GM04503 (cell line): ENCODE measurements around the gene SH2D2A.

Experiments used
- DNase-seq: peaks from one replicate; pipeline ENCODE4 v3.0.0-alpha.2; 2012; ENCODE audit warnings: low read depth

SH2D2A gene

DNA sequence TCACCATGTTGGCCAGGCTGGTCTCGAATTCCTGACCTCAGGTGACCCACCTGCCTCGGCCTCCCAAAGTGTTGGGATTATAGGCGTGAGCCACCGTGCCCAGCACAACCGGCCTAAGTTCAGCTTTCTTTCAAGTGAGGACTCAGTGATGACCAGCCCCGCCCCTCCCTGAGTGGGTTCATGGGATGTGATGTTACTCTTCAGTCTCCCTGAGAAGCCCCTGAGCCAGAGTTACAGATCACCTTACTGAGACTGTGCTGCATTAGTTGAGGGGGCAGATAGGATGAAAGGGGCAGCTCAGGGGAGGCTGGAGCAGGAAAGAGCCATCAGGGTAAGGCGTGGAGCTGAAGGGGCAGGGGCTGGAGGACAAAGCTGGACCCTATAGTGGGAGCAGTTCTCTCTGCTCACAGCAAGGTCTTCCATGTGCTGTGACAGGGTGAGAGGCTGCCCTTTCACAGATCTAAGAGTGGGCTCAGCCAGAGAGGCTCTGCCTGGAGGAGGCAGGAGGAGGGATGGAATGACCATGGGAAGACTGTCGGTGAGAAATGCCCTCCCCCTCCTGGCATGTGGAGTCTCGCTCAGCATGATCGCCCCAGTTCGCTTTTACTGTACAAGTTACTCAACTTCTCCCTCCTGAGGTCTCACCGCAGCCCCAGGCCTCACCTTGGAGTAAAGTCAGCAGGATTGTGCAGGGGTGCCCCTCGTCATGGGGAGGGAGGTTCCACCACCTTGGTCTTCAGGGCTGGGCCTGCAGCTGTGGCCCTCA, 13.4 kb downstream of the SH2D2A start:
- no peak for DNase-seq

DNA sequence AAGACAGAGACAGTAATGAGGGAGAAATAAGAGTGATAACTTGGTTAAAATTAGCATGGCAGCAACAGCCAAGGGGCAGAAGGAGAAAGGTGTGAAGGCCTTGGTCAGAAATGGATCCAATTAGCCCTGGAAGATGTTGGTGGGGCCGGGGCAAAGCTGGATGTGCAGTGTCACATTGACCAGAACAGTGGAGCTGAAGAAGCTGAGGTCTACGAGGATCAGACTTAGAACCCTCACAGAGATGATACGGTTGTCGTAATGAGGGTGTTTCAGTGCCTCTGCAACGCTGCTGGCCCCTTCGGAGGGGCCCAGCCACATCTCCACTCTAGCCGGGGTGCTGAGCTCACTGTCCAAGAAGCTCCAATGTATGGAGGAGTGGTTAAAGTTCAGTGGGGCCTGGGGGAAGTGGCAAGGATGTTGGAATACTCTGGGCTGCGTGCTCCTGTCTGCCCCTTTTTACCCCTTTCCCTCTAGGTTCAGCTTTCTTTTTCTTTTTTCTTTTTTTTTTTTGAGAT, 14.2 kb downstream of the SH2D2A start:
- DNase-seq, result no peak

DNA sequence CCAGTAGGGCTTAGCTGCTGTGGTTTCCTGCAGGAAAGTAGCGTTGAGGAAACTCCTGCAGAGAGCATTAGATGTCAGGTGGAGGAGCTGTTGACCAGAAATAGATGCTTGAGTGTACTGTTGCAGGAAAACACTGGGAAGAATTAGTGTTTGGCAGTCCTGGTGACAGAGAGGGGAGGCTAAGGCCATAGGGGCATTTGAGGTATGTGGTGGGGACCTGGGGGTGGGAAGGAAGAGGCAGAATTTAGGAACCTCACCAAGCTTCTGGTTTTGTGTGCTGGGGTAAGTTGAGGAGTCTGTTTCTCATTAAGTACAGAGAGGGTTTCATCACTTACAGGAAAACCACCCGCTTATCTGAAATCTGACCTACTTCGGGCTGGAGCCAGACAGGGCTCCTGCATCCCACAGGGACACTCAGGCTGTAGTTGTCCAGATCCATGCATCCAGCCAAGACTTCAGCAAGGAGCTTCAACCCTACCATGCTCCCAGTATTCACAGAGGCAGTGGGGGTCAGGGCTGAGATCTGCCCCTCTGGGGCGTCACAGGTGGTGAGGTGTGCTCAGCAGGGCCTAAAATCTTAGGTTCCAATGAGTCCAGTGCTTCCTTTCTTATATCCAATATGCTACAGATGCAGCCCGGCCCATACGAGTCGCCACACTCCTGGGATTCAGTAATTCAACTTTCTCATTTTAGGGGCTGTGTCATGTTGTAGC, 15.1 kb downstream of the SH2D2A start:
- DNase-seq, result peak; percentile 82

GRCh38 chr1:156797212-156797871, 19.3 kb downstream of the SH2D2A start:
- DNase-seq, result no peak

DNA sequence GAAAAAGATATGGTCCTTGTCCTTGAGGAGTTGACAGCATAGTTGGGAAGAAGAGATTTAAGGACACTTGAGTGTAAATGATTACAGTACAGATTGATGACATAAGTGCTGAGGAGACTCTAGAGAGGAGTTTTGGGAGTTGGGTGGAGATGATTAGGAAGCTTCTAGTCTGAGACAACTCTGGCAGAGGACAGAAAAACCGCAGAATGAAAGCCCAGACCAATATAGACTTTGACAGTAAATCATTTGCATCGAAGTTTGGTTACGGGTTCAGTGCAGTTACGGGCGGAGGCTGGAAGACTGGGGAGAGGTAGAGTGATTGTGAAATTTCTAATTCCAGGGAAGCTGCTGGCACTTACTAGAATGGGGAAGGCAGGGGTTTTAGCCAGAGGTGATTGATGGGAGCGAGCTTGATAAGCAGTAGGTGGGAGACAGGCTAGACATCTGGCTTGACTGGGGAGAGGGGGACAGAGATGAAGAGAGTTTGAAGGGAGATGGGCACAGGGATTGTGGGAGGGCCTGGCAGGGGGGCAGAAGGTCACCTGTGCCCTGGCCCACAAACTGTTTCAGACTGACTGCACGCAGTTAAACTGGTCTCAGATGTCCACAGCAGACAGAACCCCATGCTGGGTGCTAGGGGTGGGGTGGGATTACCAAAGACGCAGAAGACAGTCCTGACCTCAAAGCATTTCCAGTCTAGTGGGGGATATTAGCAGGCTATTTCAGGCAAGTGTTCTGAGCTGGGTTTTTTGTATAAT, 20.1 kb downstream of the SH2D2A start:
- no peak for DNase-seq

DNA sequence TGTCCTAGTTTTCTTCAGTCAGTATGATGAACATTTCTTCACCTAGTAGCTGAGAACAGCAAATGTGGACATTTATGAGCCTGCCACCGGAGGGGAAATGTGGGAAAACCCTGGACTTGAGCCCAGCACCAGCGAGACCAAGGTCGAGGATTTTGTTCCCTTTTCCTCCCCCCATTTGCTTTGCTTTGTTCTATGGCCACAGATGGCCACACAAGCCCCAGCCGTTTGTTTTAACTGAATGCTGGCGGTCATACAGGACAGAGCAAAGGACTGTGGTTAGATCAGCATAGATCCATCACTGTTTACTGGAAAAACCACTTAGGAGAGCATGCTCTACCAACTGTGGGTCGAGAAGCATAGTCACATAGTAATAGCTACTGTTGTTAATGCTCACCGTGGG, 20.9 kb downstream of the SH2D2A start:
- no peak for DNase-seq

- no peak for DNase-seq
Observed at GRCh38 chr1:156795374-156795733, 21.3 kb downstream of the SH2D2A start.

GRCh38 chr1:156794506-156795373, 21.9 kb downstream of the SH2D2A start:
- no peak for DNase-seq

DNA sequence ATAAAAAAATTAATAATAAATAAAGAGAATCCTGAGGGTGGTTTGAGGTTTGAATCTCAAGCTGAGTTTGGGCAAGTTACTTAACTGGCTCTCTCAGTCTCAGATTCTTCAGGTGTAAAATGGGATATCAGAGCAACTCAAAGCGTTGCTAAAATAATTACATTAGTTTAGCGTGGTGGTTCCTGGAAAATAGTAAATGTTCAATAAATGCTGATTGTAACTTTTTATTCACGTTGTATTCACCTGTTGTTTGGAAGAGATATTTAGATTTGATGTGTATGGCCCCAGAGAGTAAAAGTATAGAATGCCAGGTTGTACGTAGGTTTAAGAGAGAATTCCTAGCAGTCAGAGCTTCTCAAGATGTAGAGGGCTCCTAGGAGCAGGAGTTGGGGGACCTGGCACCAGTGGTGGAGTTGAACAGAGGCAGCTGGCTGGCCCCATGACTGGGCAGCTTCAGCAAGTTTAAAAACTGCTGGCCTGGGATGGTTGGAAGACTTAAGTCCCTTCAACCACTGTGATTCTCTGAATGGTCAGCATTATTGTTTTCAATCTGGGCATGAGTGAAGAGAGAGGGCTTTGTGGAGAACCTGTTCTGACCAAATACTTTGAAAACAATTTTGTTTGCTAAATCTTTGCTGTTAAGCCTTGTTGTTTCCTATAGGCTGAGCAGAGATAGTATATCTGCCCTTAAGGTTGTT, 26.9 kb downstream of the SH2D2A start:
- no peak for DNase-seq

GRCh38 chr1:156788136-156788535, 28.5 kb downstream of the SH2D2A start:
- no peak for DNase-seq

DNA sequence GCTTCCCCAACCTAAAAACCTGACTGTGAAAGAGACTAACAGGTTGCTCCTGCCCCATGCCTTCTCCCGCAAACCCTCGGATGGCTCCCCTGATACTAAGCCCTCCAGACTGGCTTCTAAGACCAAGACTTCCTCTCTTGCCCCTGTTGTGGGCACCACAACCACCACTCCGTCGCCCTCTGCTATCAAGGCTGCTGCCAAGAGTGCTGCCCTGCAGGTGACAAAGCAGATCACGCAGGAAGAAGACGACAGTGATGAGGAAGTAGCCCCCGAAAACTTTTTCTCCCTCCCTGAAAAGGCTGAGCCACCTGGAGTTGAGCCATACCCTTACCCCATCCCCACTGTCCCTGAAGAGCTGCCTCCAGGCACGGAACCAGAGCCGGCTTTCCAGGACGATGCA, 30.0 kb downstream of the SH2D2A start:
- DNase-seq, result no peak

- DNase-seq, result no peak
Observed at GRCh38 chr1:156785458-156785857, 31.2 kb downstream of the SH2D2A start.

GRCh38 chr1:156781585-156782186, 35.0 kb downstream of the SH2D2A start:
- DNase-seq, result peak; percentile 64

DNA sequence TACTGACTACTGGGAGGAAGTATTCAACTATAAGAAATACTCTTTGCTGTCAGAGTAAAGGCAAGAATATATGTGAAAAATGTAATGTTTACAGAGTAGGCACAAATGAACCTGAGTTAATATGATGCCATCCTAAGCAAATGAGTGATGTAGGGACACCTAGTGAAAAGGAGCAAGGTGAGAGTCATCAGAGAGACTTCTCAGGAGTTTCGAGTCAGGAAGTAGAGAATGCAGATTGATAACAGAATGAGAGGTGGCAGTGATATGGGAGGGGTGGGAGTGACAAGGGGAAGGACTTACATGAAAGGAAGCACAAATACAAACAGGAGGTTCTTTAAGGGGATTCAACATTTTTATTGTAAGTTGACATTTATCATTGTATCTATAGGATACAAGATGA, 39.1 kb downstream of the SH2D2A start:
- DNase-seq, result no peak

DNA sequence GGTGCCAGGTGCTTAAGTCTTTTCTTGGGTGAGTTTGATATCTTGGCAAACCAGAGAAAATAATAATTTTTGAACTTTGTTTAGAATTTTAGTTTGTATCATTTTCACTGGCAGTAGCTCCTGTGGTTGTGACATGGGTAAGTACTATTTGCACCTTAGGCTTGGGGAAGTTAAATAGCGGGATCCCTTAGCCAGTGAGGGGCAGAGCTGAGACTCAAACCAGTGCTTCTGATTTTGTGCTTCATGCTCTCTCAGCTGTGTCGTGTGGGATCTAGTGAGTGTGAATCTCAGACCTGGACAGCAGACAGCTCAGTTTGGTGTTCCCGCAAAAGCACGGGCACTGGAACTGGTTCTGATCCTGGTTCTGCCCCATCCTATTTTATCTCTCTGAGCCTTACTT, 39.7 kb downstream of the SH2D2A start:
- no peak for DNase-seq

DNA sequence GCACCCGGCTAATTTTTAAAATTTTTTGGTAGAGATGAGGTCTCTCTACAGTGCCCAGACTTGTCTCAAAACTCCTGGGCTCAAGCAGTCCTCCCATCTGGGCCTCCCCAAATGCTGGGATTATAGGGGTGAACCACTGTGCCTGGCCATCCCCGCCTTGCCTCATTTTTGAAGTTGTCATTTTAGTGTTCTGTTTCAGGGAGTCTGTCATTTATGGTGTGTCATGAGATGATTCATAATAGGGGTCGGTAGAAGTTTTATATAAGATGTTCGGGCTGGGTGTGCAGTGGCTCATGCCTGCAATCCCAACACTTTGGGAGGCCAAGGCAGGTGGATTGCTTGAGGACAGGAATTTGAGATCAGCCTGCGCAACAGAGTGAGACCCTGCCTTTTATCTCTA, 40.8 kb downstream of the SH2D2A start:
- no peak for DNase-seq

- no peak for DNase-seq
Observed at GRCh38 chr1:156773607-156774006, 43.0 kb downstream of the SH2D2A start.

- no peak for DNase-seq
Observed at GRCh38 chr1:156772728-156773497, 43.7 kb downstream of the SH2D2A start.

DNA sequence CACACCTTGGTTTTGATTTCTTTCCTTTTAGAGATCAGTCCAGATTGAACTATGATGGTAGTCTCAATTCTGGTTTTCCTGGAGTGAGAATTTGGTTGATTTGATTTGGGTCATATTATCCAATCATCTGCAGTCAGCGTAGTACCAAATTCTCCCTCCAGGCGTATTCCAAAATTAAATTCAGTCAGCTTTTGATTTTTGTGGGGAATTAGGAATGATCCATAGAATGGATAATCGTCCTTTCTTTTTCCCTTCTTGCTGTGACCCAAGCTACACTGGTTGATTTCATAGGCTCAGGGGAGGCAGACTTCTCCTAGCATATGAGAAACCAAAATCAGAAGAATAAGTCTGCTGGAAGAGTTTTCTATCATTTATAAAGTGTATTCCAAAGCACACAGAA, 44.4 kb downstream of the SH2D2A start:
- no peak for DNase-seq
